OCI-LY7 (cell line): ENCODE data around the gene PSEN1. TPM values are rescaled to one million over a fixed set of nuclear protein-coding genes. Genes with fewer than 3 reads are reported as not detected.
"Not testable (repeated sequence)": the region's sequence is repeated elsewhere in the genome, so short reads cannot be mapped to it uniquely, and the experiment has no call there.

Source experiments
- BruUV-seq: library from RNA; stranded (reverse); fragments of 400-500 nt; replicated peaks from 2 replicates; lab custom pipeline; 2021; lab: Mats Ljungman, UMichigan
- CTCF ChIA-PET: fragments of 300-600 bp; sonication (Branson Sonifier 250); formaldehyde crosslinking; loops from one replicate; lab custom pipeline; 2022; ENCODE audit warnings: antibody characterized with exemption; ENCODE audit not compliant: unreplicated experiment; lab: Charles Lee
- POLR2A ChIA-PET: fragments of 300-600 bp; sonication (Branson Sonifier 250); formaldehyde crosslinking; loops from one replicate; lab custom pipeline; 2022; ENCODE audit warnings: antibody characterized with exemption; lab: Charles Lee
- DNase-seq: peaks from one replicate; pipeline ENCODE4 v3.0.0-alpha.2; 2015; ENCODE audit warnings: low spot score
- H2AFZ ChIP-seq: fragments of 200-600 bp; sonication (generic), shearing (Covaris generic); 2 replicates; pipeline ENCODE4 v1.6.1; 2014; ENCODE audit warnings: mild to moderate bottlenecking, antibody characterized with exemption, low read length, moderate library complexity
- H3K27ac ChIP-seq: fragments of 200-600 bp; sonication (generic); 2 replicates; pipeline ENCODE4 v1.5.1; 2014; ENCODE audit warnings: mixed run types, low read depth, mild to moderate bottlenecking, moderate library complexity, low read length, inconsistent platforms; ENCODE audit not compliant: poor library complexity, severe bottlenecking
- H3K36me3 ChIP-seq: fragments of 200-600 bp; sonication (generic); 2 replicates; pipeline ENCODE4 v1.6.1; 2014; ENCODE audit warnings: mild to moderate bottlenecking, antibody characterized with exemption, low read length, moderate library complexity, mixed read lengths; ENCODE audit not compliant: insufficient read depth
- H3K4me1 ChIP-seq: fragments of 200-600 bp; sonication (generic); 2 replicates; pipeline ENCODE4 v1.5.1; 2014; ENCODE audit warnings: mild to moderate bottlenecking, low read length; ENCODE audit not compliant: insufficient read depth, poor library complexity, severe bottlenecking
- H3K4me2 ChIP-seq: fragments of 200-600 bp; sonication (generic); 2 replicates; pipeline ENCODE4 v1.6.1; 2014; ENCODE audit warnings: mild to moderate bottlenecking, low read length
- H3K4me3 ChIP-seq: fragments of 200-600 bp; sonication (generic); 2 replicates; pipeline ENCODE4 v1.5.1; 2014; ENCODE audit warnings: mild to moderate bottlenecking, low read depth, low read length; ENCODE audit not compliant: poor library complexity, severe bottlenecking
- H3K79me2 ChIP-seq: fragments of 200-600 bp; sonication (generic); 2 replicates; pipeline ENCODE4 v1.6.1; 2016; ENCODE audit warnings: low read depth, mild to moderate bottlenecking, low read length, moderate library complexity, mixed read lengths; ENCODE audit not compliant: insufficient read depth
- H3K9me2 ChIP-seq: fragments of 200-600 bp; sonication (generic); 2 replicates; pipeline ENCODE4 v1.6.1; 2016; ENCODE audit warnings: mild to moderate bottlenecking, low read length, mixed read lengths; ENCODE audit not compliant: insufficient read depth
- H3K9me3 ChIP-seq: fragments of 200-600 bp; sonication (generic); 2 replicates; pipeline ENCODE4 v1.6.1; 2014; ENCODE audit warnings: mild to moderate bottlenecking, mixed run types, low read length, mixed read lengths
- H4K20me1 ChIP-seq: fragments of 200-600 bp; sonication (generic); 2 replicates; pipeline ENCODE4 v1.6.1; 2014; ENCODE audit warnings: mild to moderate bottlenecking, antibody characterized with exemption, low read length, moderate library complexity, mixed read lengths; ENCODE audit not compliant: insufficient read depth
- EZH2phosphoT487 ChIP-seq: fragments of 200-600 bp; sonication (generic); IDR thresholded peaks from 2 replicates; pipeline ENCODE4 v1.6.1; 2018; ENCODE audit warnings: low read depth, borderline replicate concordance, mild to moderate bottlenecking, mixed run types, antibody characterized with exemption, low read length, moderate library complexity, mixed read lengths
- intact Hi-C: fragments of 100-400 bp; cut with micrococcal nuclease; formaldehyde crosslinking; loops from one replicate; pipeline ENCODE4 v1.10.0; 2022; ENCODE audit not compliant: unreplicated experiment
- total RNA-seq, 2 experiments: library from RNA; depleted of rRNA in 1 of 2; stranded (reverse); fragments of >200 nt in 1 of 2; shearing (Covaris generic) in 1 of 2; gene quantifications; 2 replicates each; pipeline ENCODE4 v1.2.3, GENCODE V29; 2014 to 2022
- TF ChIP-seq, protein P1 (sequence below): fragments of 200-600 bp; sonication (generic); conservative IDR thresholded peaks from 2 replicates; pipeline ENCODE4 v1.5.1; 2014; ENCODE audit warnings: mild to moderate bottlenecking, antibody characterized with exemption, low read length, moderate library complexity, mixed read lengths

PSEN1 gene
- total RNA-seq, 2 experiments from 2014 or later, result 24.4 to 28.0 TPM

DNA sequence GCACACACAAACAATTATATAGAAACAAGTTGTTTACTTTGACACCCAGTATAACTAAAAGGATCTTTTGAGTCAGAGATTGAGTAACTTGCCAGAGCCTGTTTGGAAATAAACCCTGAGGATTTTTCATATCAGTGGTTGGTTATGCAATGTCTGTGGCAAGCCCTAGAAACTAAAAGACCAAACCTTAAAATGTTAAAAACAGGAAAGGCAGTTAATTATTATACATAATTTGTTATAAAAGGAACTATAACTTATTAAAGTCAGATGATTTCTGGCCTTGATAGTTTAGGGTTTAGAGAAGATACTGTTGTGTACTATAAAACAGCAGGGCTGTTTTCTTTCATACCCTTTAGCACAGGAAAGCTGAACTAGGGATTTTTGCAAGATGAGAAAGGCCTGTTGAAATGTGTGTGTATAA is 44.1 kb downstream of the PSEN1 start:
- Histone ChIP-seq H3K9me3 (no peaks in the 10 kb centered on the region), H3K4me2 (no peak overlapping the region), H3K27ac (no peak overlapping the region), H2AFZ (no peak overlapping the region), H3K36me3 (peaks cover 45% of the 10 kb centered on the region; the same call in 1 of the 2 replicates), H3K4me1 (no peaks in the 10 kb centered on the region), H4K20me1 (no peaks in the 10 kb centered on the region), H3K79me2 (no peaks in the 10 kb centered on the region), H3K4me3 (no peak overlapping the region), H3K9me2 (no peaks in the 10 kb centered on the region)
- intact Hi-C loops, result no loop called here
- POLR2A ChIA-PET, result no interaction called here
- no TSS peak for BruUV-seq
- CTCF ChIA-PET, result no interaction called here
- DNase-seq, result no peak
- TF ChIP-seq, protein P1, sequence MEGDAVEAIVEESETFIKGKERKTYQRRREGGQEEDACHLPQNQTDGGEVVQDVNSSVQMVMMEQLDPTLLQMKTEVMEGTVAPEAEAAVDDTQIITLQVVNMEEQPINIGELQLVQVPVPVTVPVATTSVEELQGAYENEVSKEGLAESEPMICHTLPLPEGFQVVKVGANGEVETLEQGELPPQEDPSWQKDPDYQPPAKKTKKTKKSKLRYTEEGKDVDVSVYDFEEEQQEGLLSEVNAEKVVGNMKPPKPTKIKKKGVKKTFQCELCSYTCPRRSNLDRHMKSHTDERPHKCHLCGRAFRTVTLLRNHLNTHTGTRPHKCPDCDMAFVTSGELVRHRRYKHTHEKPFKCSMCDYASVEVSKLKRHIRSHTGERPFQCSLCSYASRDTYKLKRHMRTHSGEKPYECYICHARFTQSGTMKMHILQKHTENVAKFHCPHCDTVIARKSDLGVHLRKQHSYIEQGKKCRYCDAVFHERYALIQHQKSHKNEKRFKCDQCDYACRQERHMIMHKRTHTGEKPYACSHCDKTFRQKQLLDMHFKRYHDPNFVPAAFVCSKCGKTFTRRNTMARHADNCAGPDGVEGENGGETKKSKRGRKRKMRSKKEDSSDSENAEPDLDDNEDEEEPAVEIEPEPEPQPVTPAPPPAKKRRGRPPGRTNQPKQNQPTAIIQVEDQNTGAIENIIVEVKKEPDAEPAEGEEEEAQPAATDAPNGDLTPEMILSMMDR, result no peak

DNA sequence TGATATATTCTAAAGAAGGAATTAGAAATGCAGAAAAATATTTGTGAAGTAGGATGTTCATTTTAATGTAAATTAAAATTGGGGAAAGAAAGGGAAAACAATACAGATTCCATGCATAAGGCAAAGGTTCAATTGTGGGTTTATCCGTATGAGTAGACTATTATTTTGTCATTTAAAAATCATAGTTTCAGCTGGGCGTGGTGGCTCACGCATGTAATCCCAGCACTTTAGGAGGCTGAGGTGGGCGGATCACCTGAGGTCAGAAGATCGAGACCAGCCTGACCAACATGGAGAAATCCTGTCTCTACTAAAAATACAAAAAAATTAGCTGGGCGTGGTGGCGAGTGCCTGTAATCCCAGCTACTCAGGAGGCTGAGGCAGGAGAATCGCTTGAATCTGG is 44.7 kb downstream of the PSEN1 start:
- BruUV-seq, H4K20me1 ChIP-seq, H3K79me2 ChIP-seq, H2AFZ ChIP-seq, H3K9me3 ChIP-seq, H3K9me2 ChIP-seq, H3K4me2 ChIP-seq, DNase-seq, H3K4me1 ChIP-seq, intact Hi-C loops, H3K27ac ChIP-seq, H3K4me3 ChIP-seq, CTCF ChIA-PET, POLR2A ChIA-PET: not testable (repeated sequence)
- peaks cover 39% of the 10 kb centered on the region; the same call in 1 of the 2 replicates for H3K36me3 ChIP-seq

- CTCF ChIA-PET, result no interaction called here
Observed at GRCh38 chr14:73188501-73188911, 52.2 kb downstream of the PSEN1 start.

More at GRCh38 chr14:73188501-73188911, 52.2 kb downstream of the PSEN1 start:
- H4K20me1 ChIP-seq, result no peaks in the 10 kb centered on the region
- H3K9me2 ChIP-seq, result no peaks in the 10 kb centered on the region
- no peak overlapping the region for H3K4me3 ChIP-seq
- no peak for DNase-seq
- no TSS peak for BruUV-seq
- peaks cover 39% of the 10 kb centered on the region for H3K36me3 ChIP-seq
- TF ChIP-seq, protein P1, result no peak
- no peak for TF ChIP-seq EZH2phosphoT487
- POLR2A ChIA-PET, result no interaction called here
- no peak overlapping the region for H2AFZ ChIP-seq
- no peak overlapping the region for H3K4me2 ChIP-seq
- intact Hi-C loops, result no loop called here
- H3K9me3 ChIP-seq, result no peaks in the 10 kb centered on the region
- no peak overlapping the region for H3K27ac ChIP-seq
- no peaks in the 10 kb centered on the region for H3K4me1 ChIP-seq
- H3K79me2 ChIP-seq, result no peaks in the 10 kb centered on the region
